ENCODE results near the gene TMEM242. TPM values are rescaled to one million over a fixed set of nuclear protein-coding genes. Genes with fewer than 3 reads are reported as not detected.

Gene TMEM242
- total and polyA plus RNA-seq, 7 donors: 1.8 to 10.0 (median 6.9) TPM

DNA sequence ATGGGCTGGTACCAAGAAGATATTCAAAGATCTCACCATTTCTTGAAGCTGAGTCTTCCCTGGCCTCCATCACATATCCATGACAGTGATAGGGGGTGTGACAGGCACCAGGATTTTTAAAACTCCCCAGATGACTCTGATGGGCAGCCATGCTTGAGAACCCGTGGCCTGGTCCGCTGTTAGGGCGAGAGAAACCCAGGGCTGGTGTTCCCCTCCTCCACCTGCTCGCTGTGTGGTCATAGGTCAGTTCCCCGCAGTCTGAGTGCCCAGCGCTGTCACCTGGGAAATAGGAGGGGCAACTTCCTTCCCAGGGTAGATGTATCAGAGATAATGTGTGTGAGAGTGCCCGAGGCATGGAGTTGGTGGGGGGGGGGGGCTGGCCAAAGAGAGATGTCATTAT, 50.9 kb downstream of the TMEM242 start:
- intact Hi-C loops (cut with DNase I): no loop called here
- 65 to 88% methylated on average over 7 of the region's 7 CpGs for WGBS, 2 donors
- no peak overlapping the region for H3K27ac ChIP-seq
- no peaks in the 10 kb centered on the region for H3K36me3 ChIP-seq
- no peak for DNase-seq
- no peak for TF ChIP-seq POLR2AphosphoS5 (IDR thresholded peaks at IDR 0.05)
- no peak for TF ChIP-seq EP300 (IDR thresholded peaks at IDR 0.05)
- TF ChIP-seq POLR2A (IDR thresholded peaks at IDR 0.05): no peak
- TF ChIP-seq, protein P1, sequence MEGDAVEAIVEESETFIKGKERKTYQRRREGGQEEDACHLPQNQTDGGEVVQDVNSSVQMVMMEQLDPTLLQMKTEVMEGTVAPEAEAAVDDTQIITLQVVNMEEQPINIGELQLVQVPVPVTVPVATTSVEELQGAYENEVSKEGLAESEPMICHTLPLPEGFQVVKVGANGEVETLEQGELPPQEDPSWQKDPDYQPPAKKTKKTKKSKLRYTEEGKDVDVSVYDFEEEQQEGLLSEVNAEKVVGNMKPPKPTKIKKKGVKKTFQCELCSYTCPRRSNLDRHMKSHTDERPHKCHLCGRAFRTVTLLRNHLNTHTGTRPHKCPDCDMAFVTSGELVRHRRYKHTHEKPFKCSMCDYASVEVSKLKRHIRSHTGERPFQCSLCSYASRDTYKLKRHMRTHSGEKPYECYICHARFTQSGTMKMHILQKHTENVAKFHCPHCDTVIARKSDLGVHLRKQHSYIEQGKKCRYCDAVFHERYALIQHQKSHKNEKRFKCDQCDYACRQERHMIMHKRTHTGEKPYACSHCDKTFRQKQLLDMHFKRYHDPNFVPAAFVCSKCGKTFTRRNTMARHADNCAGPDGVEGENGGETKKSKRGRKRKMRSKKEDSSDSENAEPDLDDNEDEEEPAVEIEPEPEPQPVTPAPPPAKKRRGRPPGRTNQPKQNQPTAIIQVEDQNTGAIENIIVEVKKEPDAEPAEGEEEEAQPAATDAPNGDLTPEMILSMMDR (IDR thresholded peaks at IDR 0.05): no peak
- no peaks in the 10 kb centered on the region for H3K9me3 ChIP-seq
- H3K4me3 ChIP-seq: no peak overlapping the region
- H3K4me1 ChIP-seq: peaks cover 0 to 32% (median 27%) of the 10 kb centered on the region in 4 donors
- H3K27me3 ChIP-seq: no peaks in the 10 kb centered on the region

- intact Hi-C loops (cut with DNase I): no loop called here
- WGBS, 2 donors: 90% methylated on average over 4 of the region's 4 CpGs
- no peak for DNase-seq
Observed at GRCh38 chr6:157271911-157272310, 51.4 kb downstream of the TMEM242 start.

DNA sequence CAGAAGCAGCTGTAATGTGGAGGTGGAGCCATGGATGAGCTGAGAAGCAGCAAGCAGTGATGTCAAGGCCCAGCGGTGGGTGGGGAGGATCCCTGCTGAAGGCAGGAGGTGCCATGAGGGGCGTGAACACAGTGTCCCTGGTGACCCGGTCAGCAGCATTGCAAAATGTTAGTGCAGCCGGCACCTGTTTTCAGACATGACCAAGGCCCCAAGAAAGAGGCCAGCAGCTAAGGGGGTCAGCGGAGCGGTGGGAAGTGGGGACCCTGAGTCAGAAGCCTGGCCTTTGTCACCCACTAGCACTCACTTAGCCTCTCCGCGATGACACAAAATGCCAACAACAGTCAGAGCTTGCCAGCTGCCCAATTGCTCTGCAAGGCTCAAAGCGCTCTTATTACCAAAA, 51.9 kb downstream of the TMEM242 start:
- no peaks in the 10 kb centered on the region for H3K36me3 ChIP-seq
- H3K4me1 ChIP-seq: peaks cover 0 to 32% (median 27%) of the 10 kb centered on the region in 4 donors
- no peak for TF ChIP-seq EP300 (IDR thresholded peaks at IDR 0.05)
- TF ChIP-seq POLR2AphosphoS5 (IDR thresholded peaks at IDR 0.05): no peak
- TF ChIP-seq, protein P1 (IDR thresholded peaks at IDR 0.05): no peak
- TF ChIP-seq POLR2A (IDR thresholded peaks at IDR 0.05): no peak
- intact Hi-C loops (cut with DNase I): no loop called here
- H3K4me3 ChIP-seq: no peak overlapping the region
- H3K27ac ChIP-seq: no peak overlapping the region
- 96 to 97% methylated on average over 9 of the region's 9 CpGs for WGBS, 2 donors
- no peaks in the 10 kb centered on the region for H3K9me3 ChIP-seq
- H3K27me3 ChIP-seq: no peaks in the 10 kb centered on the region
- DNase-seq: no peak

More at GRCh38 chr6:157271911-157272310, 51.4 kb downstream of the TMEM242 start:
- Histone ChIP-seq H3K4me3 (no peak overlapping the region), H3K4me1 (peaks cover 0 to 32% (median 27%) of the 10 kb centered on the region in 4 donors), H3K9me3 (no peaks in the 10 kb centered on the region), H3K27me3 (no peaks in the 10 kb centered on the region), H3K36me3 (no peaks in the 10 kb centered on the region), H3K27ac (no peak overlapping the region)
- TF ChIP-seq EP300 (IDR thresholded peaks at IDR 0.05) (no peak), POLR2AphosphoS5 (IDR thresholded peaks at IDR 0.05) (no peak), POLR2A (IDR thresholded peaks at IDR 0.05) (no peak)
- TF ChIP-seq, protein P1 (IDR thresholded peaks at IDR 0.05): no peak

DNA sequence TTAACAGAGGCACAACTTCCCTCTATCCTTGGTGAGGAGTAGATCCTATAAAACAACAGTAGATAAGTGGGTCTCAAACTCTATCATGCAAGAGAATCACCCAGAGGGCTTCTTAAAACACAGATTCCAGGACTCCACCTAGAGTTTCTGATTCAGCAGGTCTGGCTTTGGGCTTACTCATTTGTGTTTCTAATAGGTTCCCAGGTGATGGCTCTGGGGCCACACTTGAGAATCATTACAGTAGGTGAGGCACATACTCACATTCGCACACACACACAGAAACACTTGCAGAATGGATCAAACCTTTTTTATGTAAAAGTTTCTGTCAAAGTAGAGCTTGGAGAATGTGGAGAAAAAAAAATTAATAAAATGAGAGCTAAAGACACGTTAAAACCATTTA, 52.4 kb downstream of the TMEM242 start:
- no peak for DNase-seq
- H3K27ac ChIP-seq: no peak overlapping the region
- no peak overlapping the region for H3K4me3 ChIP-seq
- peaks cover 0 to 32% (median 27%) of the 10 kb centered on the region in 4 donors for H3K4me1 ChIP-seq
- 93 to 94% methylated on average over 2 of the region's 2 CpGs for WGBS, 2 donors
- intact Hi-C loops (cut with DNase I): no loop called here
- H3K9me3 ChIP-seq: no peaks in the 10 kb centered on the region
- H3K27me3 ChIP-seq: no peaks in the 10 kb centered on the region
- TF ChIP-seq, protein P1 (IDR thresholded peaks at IDR 0.05): no peak
- TF ChIP-seq POLR2A (IDR thresholded peaks at IDR 0.05): no peak
- TF ChIP-seq POLR2AphosphoS5 (IDR thresholded peaks at IDR 0.05): no peak
- TF ChIP-seq EP300 (IDR thresholded peaks at IDR 0.05): no peak
- H3K36me3 ChIP-seq: no peaks in the 10 kb centered on the region

- Histone ChIP-seq H3K9me3 (no peaks in the 10 kb centered on the region), H3K27me3 (no peaks in the 10 kb centered on the region), H3K36me3 (no peaks in the 10 kb centered on the region), H3K4me3 (no peak overlapping the region), H3K27ac (no peak overlapping the region), H3K4me1 (peaks cover 0 to 31% (median 26%) of the 10 kb centered on the region in 4 donors)
- TF ChIP-seq, protein P1 (IDR thresholded peaks at IDR 0.05): no peak
- TF ChIP-seq POLR2AphosphoS5 (IDR thresholded peaks at IDR 0.05) (no peak), POLR2A (IDR thresholded peaks at IDR 0.05) (no peak), EP300 (IDR thresholded peaks at IDR 0.05) (no peak)
- intact Hi-C loops (cut with DNase I): no loop called here
- 46 to 96% methylated on average over 1 of the region's 1 CpG for WGBS, 2 donors
- DNase-seq: no peak
Observed at GRCh38 chr6:157270308-157270707, 53.0 kb downstream of the TMEM242 start.
